Measurements from ENCODE around the gene GID8.
A peak's percentile ranks its signal among the peaks of the same experiment; 100 is the strongest.

Gene GID8

GRCh38 chr20:62938105-62938888 is at the start of gene GID8:
Gene GID8 (plus strand): TSS chr20:62938147. CDS start chr20:62941503, 3,356 bp downstream.
- DNase-seq (ENCODE audit: low read depth, low spot score), result peak; percentile 76

- DNase-seq (ENCODE audit: low read depth, low spot score), result no peak
Observed at GRCh38 chr20:62888406-62888805, 49.5 kb upstream of the GID8 start.

GRCh38 chr20:62888910-62889309 is 49.0 kb upstream of the GID8 start:
- DNase-seq (ENCODE audit: low read depth, low spot score), result no peak

GRCh38 chr20:62889411-62889810 is 48.5 kb upstream of the GID8 start:
- DNase-seq (ENCODE audit: low read depth, low spot score), result no peak

- DNase-seq (ENCODE audit: low read depth, low spot score), result no peak
Observed at GRCh38 chr20:62889871-62890270, 48.1 kb upstream of the GID8 start.

GRCh38 chr20:62890444-62890843 is 47.5 kb upstream of the GID8 start:
- DNase-seq (ENCODE audit: low read depth, low spot score), result no peak

GRCh38 chr20:62891111-62891510 is 46.8 kb upstream of the GID8 start:
- DNase-seq (ENCODE audit: low read depth, low spot score), result no peak

GRCh38 chr20:62892348-62893304 is 45.3 kb upstream of the GID8 start:
- DNase-seq (ENCODE audit: low read depth, low spot score), result no peak

- DNase-seq (ENCODE audit: low read depth, low spot score), result no peak
Observed at GRCh38 chr20:62893700-62894099, 44.2 kb upstream of the GID8 start.

GRCh38 chr20:62894261-62894660 is 43.7 kb upstream of the GID8 start:
- DNase-seq (ENCODE audit: low read depth, low spot score), result no peak

GRCh38 chr20:62895539-62895938 is 42.4 kb upstream of the GID8 start:
- DNase-seq (ENCODE audit: low read depth, low spot score), result no peak

GRCh38 chr20:62896526-62896925 is 41.4 kb upstream of the GID8 start:
- DNase-seq (ENCODE audit: low read depth, low spot score), result no peak

- no peak for DNase-seq (ENCODE audit: low read depth, low spot score)
Observed at GRCh38 chr20:62897666-62898065, 40.3 kb upstream of the GID8 start.

GRCh38 chr20:62898093-62898964 is 39.6 kb upstream of the GID8 start:
- DNase-seq (ENCODE audit: low read depth, low spot score), result no peak

- DNase-seq (ENCODE audit: low read depth, low spot score), result no peak
Observed at GRCh38 chr20:62898970-62899632, 38.8 kb upstream of the GID8 start.

- DNase-seq (ENCODE audit: low read depth, low spot score), result no peak
Observed at GRCh38 chr20:62899633-62900051, 38.3 kb upstream of the GID8 start.

- peak; percentile 89 for DNase-seq (ENCODE audit: low read depth, low spot score)
Observed at GRCh38 chr20:62900052-62900691, 37.8 kb upstream of the GID8 start.

GRCh38 chr20:62900692-62901584 is 37.0 kb upstream of the GID8 start:
- DNase-seq (ENCODE audit: low read depth, low spot score), result peak; percentile 34

GRCh38 chr20:62901891-62902290 is 36.1 kb upstream of the GID8 start:
- no peak for DNase-seq (ENCODE audit: low read depth, low spot score)
